Islet of Langerhans (tissue), 1 donor: Measurements from ENCODE around the gene THRB.
"Not testable (repeated sequence)": the region's sequence is repeated elsewhere in the genome, so short reads cannot be mapped to it uniquely, and the experiment has no call there.

Experiments used
- FAIRE-seq: peaks from one replicate; lab custom pipeline; 2011; peaks lifted over from hg19 to GRCh38; lab: Jason Lieb, UNC

Gene THRB

DNA sequence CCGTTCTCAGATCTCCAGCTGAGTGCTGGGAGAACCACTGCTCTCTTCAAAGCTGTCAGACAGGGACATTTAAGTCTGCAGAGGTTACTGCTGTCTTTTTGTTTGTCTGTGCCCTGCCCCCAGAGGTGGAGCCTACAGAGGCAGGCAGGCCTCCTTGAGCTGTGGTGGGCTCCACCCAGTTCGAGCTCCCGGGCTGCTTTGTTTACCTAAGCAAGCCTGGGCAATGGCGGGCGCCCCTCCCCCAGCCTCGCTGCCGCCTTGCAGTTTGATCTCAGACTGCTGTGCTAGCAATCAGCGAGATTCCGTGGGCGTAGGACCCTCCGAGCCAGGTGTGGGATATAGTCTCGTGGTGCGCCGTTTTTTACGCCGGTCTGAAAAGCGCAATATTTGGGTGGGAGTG is 399.8 kb downstream of the THRB start:
- not testable (repeated sequence) for FAIRE-seq

DNA sequence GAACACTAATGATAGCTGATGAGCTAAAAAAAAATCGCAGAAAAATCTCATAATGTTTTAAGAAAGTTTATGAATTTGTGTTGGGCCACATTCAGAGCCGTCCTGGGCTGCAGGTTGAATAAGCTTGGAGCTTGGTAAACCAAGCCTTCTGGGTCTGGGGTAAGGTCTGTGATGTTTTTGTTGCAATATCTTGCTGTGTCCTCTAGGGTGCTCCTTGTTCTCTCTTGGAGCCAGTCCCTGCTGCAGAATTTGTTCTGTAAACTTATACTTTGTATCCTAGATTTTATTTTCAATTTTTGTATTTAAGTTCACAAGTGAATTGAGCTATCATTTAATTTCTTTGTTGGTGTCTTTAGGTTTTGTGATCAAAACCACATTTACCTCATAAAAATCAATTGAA is 405.9 kb downstream of the THRB start:
- no peak for FAIRE-seq

DNA sequence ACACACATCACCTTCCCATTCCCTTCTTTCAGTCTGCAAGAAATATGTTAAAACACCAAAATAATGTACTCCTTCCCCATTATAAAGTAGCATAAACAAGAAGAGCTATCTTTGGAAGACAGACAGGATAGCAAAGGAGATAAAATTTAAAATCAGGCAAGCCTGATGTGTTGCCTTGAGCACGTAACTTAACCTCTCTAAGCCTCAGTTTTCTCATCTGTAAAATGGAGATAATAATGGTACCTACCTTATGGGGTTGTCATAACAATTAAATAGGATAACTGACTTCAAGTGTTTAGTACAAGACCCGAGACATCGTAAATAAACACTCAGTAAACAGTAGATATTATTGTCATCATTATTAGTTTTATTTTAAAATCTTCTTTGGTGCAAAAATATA is 407.2 kb downstream of the THRB start:
- FAIRE-seq = no peak

GRCh38 chr3:24086617-24087404 is 407.8 kb downstream of the THRB start:
- no peak for FAIRE-seq

- FAIRE-seq = no peak
Observed at GRCh38 chr3:24086206-24086605, 408.4 kb downstream of the THRB start.

- no peak for FAIRE-seq
Observed at GRCh38 chr3:24072193-24072592, 422.5 kb downstream of the THRB start.

DNA sequence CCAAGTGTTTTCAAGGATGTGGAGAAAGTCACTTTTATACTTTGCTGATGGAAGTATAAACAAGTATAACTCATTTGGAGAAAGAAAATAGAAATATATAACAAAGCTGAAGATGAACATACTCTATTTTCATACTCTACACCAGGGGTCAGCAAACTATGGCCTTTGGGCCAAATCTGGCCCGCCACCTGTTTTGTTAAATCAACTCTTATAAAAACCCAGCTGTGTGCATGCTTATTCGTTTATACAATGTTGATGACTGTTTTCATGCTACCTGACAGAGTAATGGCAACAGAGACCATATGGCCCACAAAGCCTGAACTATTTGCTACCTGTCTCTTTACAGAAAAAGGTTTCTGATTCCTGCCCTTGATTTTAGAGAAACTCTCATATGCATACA is 425.6 kb downstream of the THRB start:
- FAIRE-seq = no peak

DNA sequence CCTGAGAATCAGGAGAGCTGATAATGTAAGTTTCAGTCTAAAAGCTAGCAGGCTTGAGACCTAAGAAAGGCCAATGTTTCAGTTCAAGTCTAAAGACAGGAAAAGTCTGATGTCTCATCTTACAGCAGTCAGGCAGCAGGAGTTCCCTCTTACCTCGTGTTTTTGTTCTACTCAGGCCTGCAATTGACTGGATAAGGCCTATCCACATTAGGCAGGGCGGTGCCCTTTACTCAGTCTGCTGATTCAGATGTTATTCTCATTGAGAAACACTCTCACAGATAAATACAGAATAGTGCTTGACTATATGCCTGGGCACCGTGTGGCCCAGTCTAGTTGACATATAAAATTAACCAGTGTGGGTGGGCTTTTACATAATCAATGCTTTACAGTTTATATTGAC is 427.2 kb downstream of the THRB start:
- FAIRE-seq = no peak
